Skeletal muscle tissue (tissue), 4 donors: Measurements from ENCODE around the gene WDR48. TPM values are rescaled to one million over a fixed set of nuclear protein-coding genes. Genes with fewer than 3 reads are reported as not detected.
A peak's percentile ranks its signal among the peaks of the same experiment; 100 is the strongest.

Source experiments
- H3K27ac ChIP-seq: one replicate; pipeline ENCODE4 v1.7.0; 2013; ENCODE audit warnings: mild to moderate bottlenecking, low read depth, low read length, inconsistent platforms
- H3K27me3 ChIP-seq, 3 donors: one replicate each; pipeline ENCODE4 v1.7.0; 2013; ENCODE audit warnings: low read length in 3 of 3; ENCODE audit not compliant: control insufficient read depth in 3 of 3, insufficient read depth in 3 of 3
- H3K36me3 ChIP-seq, 3 donors: one replicate each; pipeline ENCODE4 v1.7.0; 2013; ENCODE audit warnings: low read length in 3 of 3; ENCODE audit not compliant: control insufficient read depth in 3 of 3, insufficient read depth in 3 of 3
- H3K4me1 ChIP-seq, 3 donors: one replicate each; pipeline ENCODE4 v1.7.0; 2013; ENCODE audit warnings: low read length in 3 of 3, mild to moderate bottlenecking in 3 of 3; ENCODE audit not compliant: control insufficient read depth in 3 of 3, insufficient read depth in 3 of 3
- H3K4me3 ChIP-seq, 3 donors: one replicate each; pipeline ENCODE4 v1.7.0; 2013; ENCODE audit warnings: low read length in 3 of 3
- H3K9ac ChIP-seq, 3 donors: one replicate each; pipeline ENCODE4 v1.7.0; 2013; ENCODE audit warnings: low read length in 3 of 3, mild to moderate bottlenecking in 3 of 3, moderate library complexity in 2 of 3, low read depth in 1 of 3
- H3K9me3 ChIP-seq, 3 donors: one replicate each; pipeline ENCODE4 v1.7.0; 2013; ENCODE audit warnings: low read length in 3 of 3; ENCODE audit not compliant: control insufficient read depth in 3 of 3
- total RNA-seq: library from RNA; depleted of rRNA; stranded (reverse); fragments of >200 nt; gene quantifications from one replicate; pipeline ENCODE4 v1.2.3, GENCODE V29; 2014
- donor health status: Osteomylitis.

Gene WDR48
- total RNA-seq, 1 donor from 2014 or later = 39.1 TPM

GRCh38 chr3:39098473-39099000 is 46.7 kb downstream of the WDR48 start:
- peaks cover 60 to 67% (median 65%) of the 10 kb centered on the region in 3 donors for H3K36me3 ChIP-seq
- no peak overlapping the region for H3K4me3 ChIP-seq
- H3K9ac ChIP-seq = peak overlapping the region in 2 of 3 donors; percentile 15 to 25
- no peak overlapping the region for H3K27ac ChIP-seq
- no peaks in the 10 kb centered on the region for H3K9me3 ChIP-seq
- H3K4me1 ChIP-seq = peaks cover 4 to 20% (median 7%) of the 10 kb centered on the region in 3 donors
- H3K27me3 ChIP-seq = no peaks in the 10 kb centered on the region

- Histone ChIP-seq H3K9ac (peak overlapping the region in 1 of 3 donors; percentile 15), H3K9me3 (no peaks in the 10 kb centered on the region), H3K36me3 (peaks cover 56 to 61% (median 58%) of the 10 kb centered on the region in 3 donors), H3K4me1 (peaks cover 10 to 27% (median 14%) of the 10 kb centered on the region in 3 donors), H3K27me3 (no peaks in the 10 kb centered on the region), H3K4me3 (no peak overlapping the region), H3K27ac (no peak overlapping the region)
These were observed 47.4 kb downstream of the WDR48 start for GRCh38 chr3:39099242-39099641.

GRCh38 chr3:39099738-39100499 is 48.1 kb downstream of the WDR48 start:
- Histone ChIP-seq H3K9ac (no peak overlapping the region), H3K27me3 (no peaks in the 10 kb centered on the region), H3K36me3 (peaks cover 51 to 54% (median 51%) of the 10 kb centered on the region in 3 donors), H3K27ac (no peak overlapping the region), H3K9me3 (no peaks in the 10 kb centered on the region), H3K4me1 (peaks cover 16 to 34% (median 21%) of the 10 kb centered on the region in 3 donors), H3K4me3 (no peak overlapping the region)

GRCh38 chr3:39100500-39100886 is 48.7 kb downstream of the WDR48 start:
- Histone ChIP-seq H3K4me3 (no peak overlapping the region), H3K4me1 (peaks cover 20 to 40% (median 27%) of the 10 kb centered on the region in 3 donors), H3K9ac (no peak overlapping the region), H3K9me3 (no peaks in the 10 kb centered on the region), H3K27ac (no peak overlapping the region), H3K36me3 (peaks cover 47 to 49% (median 48%) of the 10 kb centered on the region in 3 donors), H3K27me3 (no peaks in the 10 kb centered on the region)

GRCh38 chr3:39101022-39101689 is 49.3 kb downstream of the WDR48 start:
- Histone ChIP-seq H3K27me3 (no peaks in the 10 kb centered on the region), H3K9me3 (no peaks in the 10 kb centered on the region), H3K4me1 (peaks cover 27 to 46% (median 33%) of the 10 kb centered on the region in 3 donors), H3K9ac (peak overlapping the region in 2 of 3 donors; percentile 25 to 34), H3K36me3 (peaks cover 41 to 43% (median 42%) of the 10 kb centered on the region in 3 donors), H3K27ac (no peak overlapping the region), H3K4me3 (no peak overlapping the region)

GRCh38 chr3:39102504-39103323 is 50.9 kb downstream of the WDR48 start:
- Histone ChIP-seq H3K27me3 (no peaks in the 10 kb centered on the region), H3K9me3 (no peaks in the 10 kb centered on the region), H3K4me3 (no peak overlapping the region), H3K9ac (no peak overlapping the region), H3K36me3 (peaks cover 26 to 32% (median 29%) of the 10 kb centered on the region in 3 donors), H3K4me1 (peaks cover 33 to 58% (median 41%) of the 10 kb centered on the region in 3 donors), H3K27ac (no peak overlapping the region)

GRCh38 chr3:39103324-39103693 is 51.5 kb downstream of the WDR48 start:
- H3K9ac ChIP-seq = no peak overlapping the region
- H3K9me3 ChIP-seq = no peaks in the 10 kb centered on the region
- H3K36me3 ChIP-seq = peaks cover 20 to 26% (median 23%) of the 10 kb centered on the region in 3 donors
- H3K4me1 ChIP-seq = peaks cover 39 to 64% (median 47%) of the 10 kb centered on the region in 3 donors
- no peak overlapping the region for H3K27ac ChIP-seq
- H3K27me3 ChIP-seq = no peaks in the 10 kb centered on the region
- H3K4me3 ChIP-seq = no peak overlapping the region

GRCh38 chr3:39103791-39104552 is 52.2 kb downstream of the WDR48 start:
- Histone ChIP-seq H3K9ac (peak overlapping the region in 2 of 3 donors; percentile 8 to 30), H3K27ac (no peak overlapping the region), H3K4me1 (peaks cover 41 to 66% (median 48%) of the 10 kb centered on the region in 3 donors), H3K9me3 (no peaks in the 10 kb centered on the region), H3K27me3 (no peaks in the 10 kb centered on the region), H3K4me3 (no peak overlapping the region), H3K36me3 (peaks cover 13 to 20% (median 16%) of the 10 kb centered on the region in 3 donors)
